Activated CD8-positive, alpha-beta memory T cell treated with anti-CD3 and anti-CD28 coated beads for 1 hour (primary cell): ENCODE measurements around the gene RASEF.

Source experiments
- DNase-seq, 2 donors: peaks; one replicate each; pipeline ENCODE4 v3.0.0-alpha.2; 2020; ENCODE audit warnings: low read depth in 1 of 2; ENCODE audit errors: extremely low read depth in 1 of 2

Gene RASEF

GRCh38 chr9:83059417-83059816, 3.5 kb downstream of the RASEF start:
- DNase-seq, result no peak

DNA sequence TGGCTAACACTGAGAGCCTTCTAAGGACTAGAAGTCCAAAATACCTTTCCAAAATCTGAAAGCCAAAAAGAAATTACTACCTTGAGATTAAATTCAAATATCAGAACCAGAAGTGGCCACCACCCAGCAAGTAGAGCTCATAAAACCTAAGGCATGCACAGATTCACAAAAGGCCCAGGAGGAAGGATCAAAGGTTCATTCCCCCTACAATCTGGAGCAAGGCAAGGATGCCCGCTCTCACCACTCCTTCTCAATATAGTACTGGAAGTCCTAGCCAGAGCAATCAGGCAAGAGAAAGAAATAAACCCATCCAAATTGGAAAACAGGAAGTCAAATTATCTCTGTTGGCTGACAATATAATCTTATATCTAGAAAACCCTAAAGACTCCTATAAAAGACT, 6.0 kb downstream of the RASEF start:
- no peak for DNase-seq

- no peak for DNase-seq
Observed at GRCh38 chr9:83056174-83056573, 6.8 kb downstream of the RASEF start.

DNA sequence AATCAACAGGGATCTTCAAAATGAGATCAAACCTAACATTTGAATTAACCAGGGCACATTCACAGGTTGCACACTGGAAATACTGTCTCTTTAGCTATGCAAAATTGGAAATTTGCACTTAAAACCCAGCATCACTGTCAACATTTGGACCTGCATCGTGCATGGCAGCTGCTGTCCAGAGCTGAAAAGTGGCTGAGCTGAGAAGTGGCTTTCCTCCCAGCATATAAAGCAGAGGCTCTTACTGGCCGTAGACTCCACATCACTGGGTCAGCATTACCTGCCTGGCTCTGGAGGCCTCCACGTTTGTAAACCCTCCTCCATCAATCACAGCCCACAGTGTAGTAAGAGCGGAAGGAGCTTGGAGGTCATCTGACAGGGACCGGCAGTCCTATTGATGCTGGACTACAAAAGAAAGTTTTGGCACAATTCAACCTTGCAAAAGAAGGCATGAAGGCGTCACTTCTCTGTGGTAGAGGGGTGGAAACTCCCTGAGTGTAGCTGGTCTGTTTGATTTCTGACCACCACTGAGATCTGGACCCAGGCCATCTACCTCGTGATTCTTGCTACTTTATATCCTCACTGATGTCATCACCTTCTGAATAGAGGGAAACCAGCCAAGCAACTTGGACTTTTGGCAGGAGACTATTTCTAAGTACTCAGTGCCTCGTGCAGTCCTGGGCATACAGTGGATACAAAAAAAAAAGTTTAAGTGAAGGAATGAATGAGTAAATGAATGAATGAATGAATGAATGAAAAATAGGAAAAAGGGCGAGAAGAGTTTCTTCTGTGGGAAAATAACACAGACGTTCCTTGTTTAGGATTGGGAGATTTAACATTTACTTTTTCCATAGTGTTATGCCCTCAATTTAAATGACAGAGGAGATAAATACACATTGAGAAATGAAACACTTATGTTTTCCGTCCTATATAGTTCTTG, 14.8 kb downstream of the RASEF start:
- no peak for DNase-seq

DNA sequence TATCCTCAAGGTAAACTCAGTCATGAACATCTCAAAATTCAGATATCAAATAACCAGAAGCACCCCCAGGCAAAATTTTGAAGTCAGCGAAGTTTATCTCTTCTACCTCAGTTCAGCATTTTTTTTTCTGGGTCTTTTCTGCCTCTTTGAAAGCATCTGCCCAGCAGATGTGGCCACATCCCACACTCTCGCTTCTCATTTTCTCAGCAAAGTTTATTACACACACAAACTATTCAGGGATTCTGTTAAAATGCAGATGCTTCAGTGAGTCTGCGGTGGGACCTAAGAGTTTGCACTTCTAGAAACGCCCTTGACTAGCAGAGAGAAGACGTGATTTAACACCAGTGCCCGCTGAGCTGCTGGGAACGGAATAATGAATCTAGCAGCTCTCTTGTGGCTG, 19.3 kb downstream of the RASEF start:
- no peak for DNase-seq

DNA sequence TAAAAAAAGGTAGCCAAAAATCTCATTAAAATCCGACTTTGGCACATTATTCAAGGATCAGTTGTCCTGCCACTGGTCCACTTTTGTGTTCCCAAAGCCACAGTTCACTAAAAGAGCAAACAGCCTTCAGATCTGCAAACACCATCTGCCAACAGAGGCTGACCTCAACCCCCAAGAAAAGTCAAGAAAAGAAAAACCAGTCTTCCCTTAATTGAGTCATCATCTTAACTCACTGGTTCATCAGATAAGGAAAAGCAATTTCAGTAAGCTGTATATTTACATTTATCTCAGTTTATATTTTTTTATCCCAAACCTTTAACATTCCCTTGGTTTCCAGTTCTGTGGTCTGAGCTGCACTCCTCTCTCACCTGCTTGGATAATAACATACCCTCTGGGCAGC, 21.2 kb downstream of the RASEF start:
- no peak for DNase-seq

DNA sequence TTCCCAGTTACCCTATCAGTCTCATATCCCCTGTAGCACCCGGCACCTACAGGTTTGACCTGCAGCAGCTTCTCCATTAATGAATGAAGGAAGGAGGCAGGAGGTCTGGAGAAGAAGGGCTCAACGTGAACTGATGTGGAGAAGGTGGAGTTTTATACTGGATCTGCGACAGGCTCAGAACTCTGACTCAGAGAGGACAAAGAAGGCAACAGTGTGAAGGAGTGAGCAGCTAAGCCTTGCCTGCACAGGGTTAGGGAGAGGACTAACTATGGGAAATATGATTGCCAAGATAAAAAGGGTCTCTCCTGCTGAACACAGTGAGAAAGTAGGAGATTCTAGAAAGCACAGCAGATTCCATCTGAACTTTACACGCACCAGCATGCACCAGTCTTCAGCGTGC, 23.6 kb downstream of the RASEF start:
- DNase-seq, result no peak

DNA sequence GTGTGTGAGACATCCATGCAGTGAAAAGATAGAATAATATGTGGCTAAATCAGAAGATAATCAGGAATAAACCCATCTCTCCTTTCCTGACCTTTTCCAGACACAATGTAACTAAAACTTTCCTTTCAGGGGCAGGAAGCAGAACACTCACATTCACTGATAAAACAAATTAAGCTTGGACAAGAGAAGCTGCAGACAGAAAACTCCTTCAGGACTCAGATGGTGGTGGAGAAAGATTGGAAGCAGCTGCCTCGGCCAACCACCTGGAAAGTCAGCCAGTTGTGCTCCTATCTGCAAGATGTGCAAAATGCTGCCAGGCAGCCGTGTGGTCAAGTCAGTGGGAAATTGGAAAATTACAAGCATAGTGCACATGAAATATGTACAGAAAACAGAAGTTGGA, 26.9 kb downstream of the RASEF start:
- DNase-seq, result no peak

- DNase-seq, result no peak
Observed at GRCh38 chr9:83035143-83035542, 27.8 kb downstream of the RASEF start.

GRCh38 chr9:83034587-83034986, 28.4 kb downstream of the RASEF start:
- DNase-seq, result no peak

DNA sequence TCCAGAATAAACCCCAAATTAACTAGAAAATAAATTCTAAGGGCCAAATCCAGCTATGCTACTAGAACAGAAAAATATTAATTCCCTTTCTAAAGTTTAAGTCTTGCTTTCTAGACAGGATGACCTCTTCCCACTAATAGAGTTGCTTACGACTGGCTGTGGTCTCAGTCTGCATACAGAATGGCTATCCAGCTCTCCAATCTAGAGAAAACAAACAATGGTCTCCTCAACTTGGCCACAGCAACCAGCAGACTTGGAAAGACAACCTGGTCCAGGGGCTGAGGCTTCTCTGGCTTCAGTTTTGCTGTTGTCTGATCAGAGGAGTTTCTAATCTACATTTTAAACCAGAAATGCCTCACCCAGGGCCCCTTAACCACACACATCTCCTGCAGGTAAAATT, 28.9 kb downstream of the RASEF start:
- no peak for DNase-seq

DNA sequence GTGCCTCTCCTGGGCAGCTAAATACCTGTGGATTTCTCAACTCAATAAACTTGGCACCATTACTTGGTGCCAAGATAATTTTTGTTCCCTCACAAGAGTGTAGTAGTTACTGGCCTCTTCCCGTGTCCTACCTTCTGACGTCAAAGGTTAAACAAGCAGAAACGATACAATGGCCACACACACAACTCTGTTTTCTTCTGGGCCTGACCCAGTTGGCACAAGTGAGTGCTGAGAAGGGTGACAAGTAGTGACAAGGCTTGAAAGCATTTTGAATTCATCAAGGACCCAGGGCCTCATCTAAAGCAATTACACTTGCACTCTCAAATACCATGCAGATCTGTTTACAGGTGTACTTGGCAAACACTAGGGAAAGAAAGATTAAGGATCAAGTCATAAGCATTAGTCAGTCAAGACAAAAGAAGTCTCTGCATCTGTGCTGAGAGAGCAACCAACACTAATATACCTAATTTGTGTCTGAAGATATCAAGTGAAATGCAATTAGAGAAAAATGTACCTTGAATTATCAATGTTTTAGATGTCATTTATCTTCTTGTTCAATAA, 30.8 kb downstream of the RASEF start:
- no peak for DNase-seq

DNA sequence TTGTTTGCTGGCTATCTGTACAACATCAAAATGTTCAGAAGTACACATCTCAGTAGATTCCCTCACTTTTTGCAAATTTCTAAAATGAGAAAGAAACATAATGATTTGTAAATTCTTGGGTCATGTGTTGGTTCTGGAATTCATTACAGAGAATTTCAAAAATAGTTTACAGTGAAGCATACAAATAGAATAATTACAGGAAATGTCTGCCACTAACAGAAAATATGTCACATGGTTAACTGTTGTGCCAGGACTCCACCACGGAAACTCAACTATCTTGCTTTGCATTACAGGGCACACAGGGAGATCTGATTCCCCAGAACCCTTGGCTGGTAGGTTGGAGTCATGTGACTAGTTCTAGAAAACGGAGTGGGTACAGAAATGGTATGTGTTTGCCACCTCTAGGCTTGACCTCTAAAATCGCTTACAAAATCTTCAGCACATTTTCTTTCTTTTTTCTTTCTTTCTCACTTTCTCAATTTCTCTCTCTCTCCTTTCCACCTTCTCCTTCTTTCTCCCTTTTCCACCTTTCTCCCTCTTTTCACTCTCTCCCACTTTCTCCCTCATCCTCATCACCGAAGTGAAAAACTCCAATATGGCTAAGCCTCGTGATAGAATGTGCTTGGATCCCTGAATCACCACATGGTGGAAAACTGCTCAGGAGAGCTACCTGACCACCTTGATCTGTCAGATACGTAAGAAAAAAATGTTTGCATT, 32.4 kb downstream of the RASEF start:
- DNase-seq, result no peak

DNA sequence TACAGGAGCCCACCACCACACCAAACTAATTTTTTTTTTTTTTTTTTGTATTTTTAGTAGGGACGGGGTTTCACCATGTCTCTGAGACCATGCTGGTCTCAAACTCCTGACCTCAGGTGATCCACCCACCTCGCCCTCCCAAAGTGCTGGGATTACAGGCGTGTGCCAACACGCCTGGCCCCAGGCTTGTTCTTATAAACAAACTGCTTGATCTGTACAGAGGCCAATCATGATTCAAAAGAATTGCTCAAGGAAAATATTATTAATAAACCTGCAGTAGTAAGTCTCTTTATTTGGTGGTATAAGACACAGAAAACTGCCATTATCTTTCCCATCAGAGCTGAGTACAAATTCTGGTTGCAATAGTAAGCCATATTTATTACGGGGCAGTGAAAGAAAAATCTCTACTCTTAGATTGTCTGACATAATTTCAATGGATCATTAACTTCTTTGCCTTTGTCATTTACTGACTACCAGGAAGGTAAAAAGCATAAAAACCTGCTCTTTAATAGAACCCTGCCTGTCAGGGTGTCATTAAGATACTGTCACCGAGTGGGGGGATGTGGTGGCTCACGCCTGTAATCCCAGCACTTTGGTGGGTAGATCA, 33.3 kb downstream of the RASEF start:
- DNase-seq, result no peak

DNA sequence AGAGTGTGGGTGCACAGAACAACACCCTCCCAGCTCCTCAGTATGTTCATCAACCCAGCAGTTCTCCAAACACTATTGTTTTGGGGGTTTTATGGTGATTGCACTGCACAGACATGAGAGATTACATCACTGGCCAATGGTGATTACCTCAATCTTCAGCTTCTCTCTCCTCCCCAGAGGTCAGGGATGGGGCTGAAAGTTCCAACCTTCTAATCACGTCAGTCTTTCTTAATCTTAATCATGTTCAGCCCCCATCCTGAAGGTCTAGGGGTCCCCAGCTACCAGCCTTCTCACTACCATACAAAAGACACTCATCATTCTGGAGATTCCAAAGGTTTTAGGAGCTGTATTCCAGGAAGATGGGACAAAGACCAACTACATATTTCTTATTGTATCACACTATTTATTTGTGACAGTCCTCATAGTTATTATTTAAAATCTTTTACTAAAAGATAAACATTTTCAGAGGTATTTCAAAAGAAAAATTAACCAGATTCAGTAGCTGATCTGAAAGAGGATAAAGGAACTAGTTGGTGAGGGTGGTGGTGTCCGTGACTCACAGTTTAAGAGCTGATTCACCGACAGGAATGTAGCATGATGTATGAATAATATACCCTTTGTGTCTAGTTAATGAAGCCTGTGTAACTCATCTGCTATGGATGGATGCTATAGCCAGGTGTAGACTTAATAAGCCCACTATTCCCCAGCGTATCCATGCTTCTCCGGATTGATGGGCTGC, 35.6 kb downstream of the RASEF start:
- DNase-seq, result no peak

- DNase-seq, result no peak
Observed at GRCh38 chr9:83024506-83025125, 38.3 kb downstream of the RASEF start.

DNA sequence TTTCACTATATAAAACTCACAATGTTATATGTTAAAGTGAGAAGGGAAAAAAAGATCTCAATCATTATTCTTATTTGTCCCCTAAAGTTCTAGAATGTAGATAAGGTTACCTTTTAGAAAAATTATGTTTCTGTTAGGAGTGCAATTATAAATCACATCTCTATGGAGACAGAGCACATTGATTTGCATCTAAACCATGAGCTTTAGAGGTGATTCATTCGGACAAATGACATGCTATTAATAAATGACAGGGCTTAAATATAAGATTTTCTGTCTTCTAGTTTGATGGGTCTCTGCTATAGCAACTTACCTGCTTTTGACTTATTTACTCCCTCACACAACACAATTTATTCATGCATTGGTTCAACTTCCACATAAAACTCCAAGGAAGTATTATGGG, 39.8 kb downstream of the RASEF start:
- DNase-seq, result no peak

- DNase-seq, result no peak
Observed at GRCh38 chr9:83020864-83021263, 42.1 kb downstream of the RASEF start.

DNA sequence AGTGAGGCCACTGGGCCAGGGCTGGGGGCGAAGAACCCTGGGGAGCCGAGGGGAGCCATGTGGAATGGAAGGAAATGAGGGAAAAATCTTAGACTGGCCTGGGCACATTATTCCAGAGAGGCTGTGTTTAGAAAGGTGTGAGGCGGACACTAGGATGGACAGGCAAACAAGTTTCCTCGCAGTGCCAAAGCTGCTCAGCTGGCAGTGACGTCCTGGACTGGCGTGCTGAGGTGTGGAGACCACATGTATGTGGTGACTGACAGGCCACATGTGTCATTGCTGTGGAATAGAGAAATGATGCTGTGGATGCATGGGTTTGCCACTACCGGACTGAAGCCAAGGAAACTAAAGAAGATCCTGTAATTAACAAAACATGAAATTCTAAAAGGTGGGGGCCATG, 42.6 kb downstream of the RASEF start:
- no peak for DNase-seq

DNA sequence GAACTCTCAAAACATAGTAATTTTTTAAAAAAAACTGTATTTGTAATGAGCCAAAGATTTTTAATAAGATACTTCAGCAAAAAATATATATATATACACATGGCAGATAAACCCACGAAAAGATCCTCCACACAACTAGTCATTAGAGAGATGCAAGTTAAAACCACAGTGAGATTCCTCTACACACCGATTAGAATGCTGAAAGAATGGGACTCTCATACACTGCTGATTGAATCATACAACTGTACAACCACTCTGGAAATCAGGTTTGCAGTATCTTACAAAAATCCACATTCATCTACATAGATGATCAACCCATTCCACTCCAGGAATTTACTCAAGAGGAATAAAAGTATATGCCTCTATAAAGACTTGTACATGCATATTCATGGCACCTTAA, 43.7 kb downstream of the RASEF start:
- no peak for DNase-seq
